GM12872 (cell line): ENCODE data around the gene ADAMTS5.

ENCODE experiments used
- TF ChIP-seq, protein P1 (sequence below): IDR thresholded peaks from 3 replicates; pipeline ENCODE4 v1.5.1; 2011; ENCODE audit warnings: low read depth, mild to moderate bottlenecking, low read length, moderate library complexity; ENCODE audit not compliant: insufficient read depth

Gene ADAMTS5

GRCh38 chr21:26961698-26962097 lies 5.2 kb downstream of the ADAMTS5 start:
- TF ChIP-seq, protein P1, sequence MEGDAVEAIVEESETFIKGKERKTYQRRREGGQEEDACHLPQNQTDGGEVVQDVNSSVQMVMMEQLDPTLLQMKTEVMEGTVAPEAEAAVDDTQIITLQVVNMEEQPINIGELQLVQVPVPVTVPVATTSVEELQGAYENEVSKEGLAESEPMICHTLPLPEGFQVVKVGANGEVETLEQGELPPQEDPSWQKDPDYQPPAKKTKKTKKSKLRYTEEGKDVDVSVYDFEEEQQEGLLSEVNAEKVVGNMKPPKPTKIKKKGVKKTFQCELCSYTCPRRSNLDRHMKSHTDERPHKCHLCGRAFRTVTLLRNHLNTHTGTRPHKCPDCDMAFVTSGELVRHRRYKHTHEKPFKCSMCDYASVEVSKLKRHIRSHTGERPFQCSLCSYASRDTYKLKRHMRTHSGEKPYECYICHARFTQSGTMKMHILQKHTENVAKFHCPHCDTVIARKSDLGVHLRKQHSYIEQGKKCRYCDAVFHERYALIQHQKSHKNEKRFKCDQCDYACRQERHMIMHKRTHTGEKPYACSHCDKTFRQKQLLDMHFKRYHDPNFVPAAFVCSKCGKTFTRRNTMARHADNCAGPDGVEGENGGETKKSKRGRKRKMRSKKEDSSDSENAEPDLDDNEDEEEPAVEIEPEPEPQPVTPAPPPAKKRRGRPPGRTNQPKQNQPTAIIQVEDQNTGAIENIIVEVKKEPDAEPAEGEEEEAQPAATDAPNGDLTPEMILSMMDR: no peak

- TF ChIP-seq, protein P1: no peak
These were observed 8.1 kb downstream of the ADAMTS5 start for GRCh38 chr21:26958788-26959187.

DNA sequence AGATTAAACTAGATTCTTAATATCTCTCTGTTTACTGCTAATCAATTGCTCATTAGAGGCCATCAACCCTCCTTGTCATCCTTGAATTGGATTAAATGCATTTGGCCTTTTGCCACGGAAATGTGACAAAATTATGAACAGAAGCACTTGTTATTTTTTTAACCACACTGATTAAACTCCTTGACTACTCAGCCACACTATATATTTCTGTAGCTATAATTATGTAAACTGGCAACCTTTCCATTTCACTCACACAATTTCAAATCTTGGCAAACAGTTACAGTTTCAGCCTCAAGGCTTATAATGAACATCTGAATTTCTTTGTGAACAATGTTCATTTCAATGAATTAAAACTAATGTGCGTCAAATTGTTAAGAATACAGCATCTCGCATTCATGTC lies 10.1 kb downstream of the ADAMTS5 start:
- TF ChIP-seq, protein P1: no peak

DNA sequence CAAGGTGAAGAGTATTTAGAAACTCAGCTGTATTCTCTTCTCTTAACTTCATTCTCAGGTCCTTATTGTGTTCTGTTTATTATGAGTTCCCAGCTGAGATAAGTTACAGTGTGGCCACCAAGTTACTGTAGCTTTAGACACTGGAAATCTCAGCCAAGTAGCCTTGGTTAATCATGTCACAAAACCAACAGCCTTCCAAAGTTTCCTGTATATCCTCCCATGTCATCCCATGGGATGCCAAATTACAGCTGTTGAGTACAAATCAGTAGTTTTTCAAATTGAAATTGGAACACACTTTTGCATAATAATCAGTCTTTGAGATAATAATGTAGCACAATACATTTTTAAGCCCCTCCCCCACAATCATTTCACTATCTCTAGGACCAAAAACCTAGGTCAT lies 10.7 kb downstream of the ADAMTS5 start:
- TF ChIP-seq, protein P1: no peak

GRCh38 chr21:26954662-26955121 lies 12.2 kb downstream of the ADAMTS5 start:
- TF ChIP-seq, protein P1: no peak

DNA sequence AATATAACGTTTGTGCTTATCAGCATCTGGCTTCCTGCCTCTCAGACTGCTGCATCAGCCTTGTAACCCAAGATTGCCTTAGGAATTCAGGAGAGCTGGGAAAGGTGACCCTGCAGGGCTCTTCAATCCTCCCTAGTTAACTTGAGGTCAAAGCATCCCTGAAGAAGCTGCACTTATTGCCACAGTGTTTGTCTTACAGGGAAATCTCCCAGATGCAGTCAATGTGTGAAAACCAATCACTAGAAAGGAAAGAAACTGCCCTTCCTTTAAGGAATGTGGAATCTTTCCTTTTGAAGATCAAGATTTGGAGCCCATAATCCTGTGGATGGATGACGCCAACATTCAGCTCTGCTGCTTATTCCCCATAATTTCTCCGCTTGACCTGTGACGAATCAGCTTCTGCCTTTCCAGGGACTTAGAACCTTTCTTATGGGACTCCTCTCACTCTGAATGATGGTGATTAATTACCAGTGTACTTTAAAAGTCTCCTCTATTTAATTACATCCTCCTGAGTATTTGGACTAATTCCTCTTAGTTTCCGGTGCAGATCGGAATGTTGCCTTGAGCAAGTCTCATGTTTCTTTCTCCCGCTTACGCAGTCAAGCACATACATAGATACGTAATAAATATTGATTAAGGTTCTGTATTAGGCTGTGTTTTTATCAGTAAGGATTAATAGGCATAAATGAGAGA lies 14.4 kb downstream of the ADAMTS5 start:
- TF ChIP-seq, protein P1: no peak

GRCh38 chr21:26949830-26950229 lies 17.1 kb downstream of the ADAMTS5 start:
- TF ChIP-seq, protein P1: no peak
